Upper lobe of right lung (tissue), 1 donor: Measurements from ENCODE around the gene VGLL2. TPM values are rescaled to one million over a fixed set of nuclear protein-coding genes. Genes with fewer than 3 reads are reported as not detected.
A peak's percentile ranks its signal among the peaks of the same experiment; 100 is the strongest.

ENCODE experiments used
- ATAC-seq: fragments of 200-7000 bp; cut with Tn5 transposase; one replicate; pipeline ENCODE4 v1.9.1; 2020; ENCODE audit warnings: mild to moderate bottlenecking, moderate library complexity
- DNase-seq: peaks from one replicate; pipeline ENCODE4 v3.0.0-alpha.2; 2020
- H3K27ac ChIP-seq: fragments of 200-600 bp; one replicate; pipeline ENCODE4 v1.8.0; 2022
- H3K27me3 ChIP-seq: fragments of 200-600 bp; one replicate; pipeline ENCODE4 v1.8.0; 2022; ENCODE audit warnings: mild to moderate bottlenecking
- H3K36me3 ChIP-seq: fragments of 200-600 bp; one replicate; pipeline ENCODE4 v1.8.0; 2022
- H3K4me1 ChIP-seq: fragments of 200-600 bp; one replicate; pipeline ENCODE4 v1.8.0; 2022
- H3K4me3 ChIP-seq: fragments of 200-600 bp; one replicate; pipeline ENCODE4 v1.8.0; 2022; ENCODE audit warnings: mild to moderate bottlenecking
- H3K9me3 ChIP-seq: fragments of 200-600 bp; one replicate; pipeline ENCODE4 v1.8.0; 2022
- CTCF ChIP-seq: fragments of 200-600 bp; IDR thresholded peaks from one replicate; pipeline ENCODE4 v1.8.0; 2022; ENCODE audit warnings: antibody characterized with exemption
- intact Hi-C: fragments of 100-400 bp; cut with DNase I; formaldehyde crosslinking; loops from one replicate; pipeline ENCODE4 v1.11.0; 2022
- long read RNA-seq: library from polyadenylated mRNA; unstranded; transcript quantifications from one replicate; pipeline ENCODE4 v2.0.0, GENCODE V29; 2021
- total RNA-seq: library from RNA; stranded (reverse); fragmentation: NEBNext Ultra II Directional; extraction: Animal tissue kit (Norgen Biotek cat#: 25700); gene quantifications from one replicate; pipeline ENCODE4 v1.2.1, GENCODE V29; 2021
- donor health status: DM: no; HTN: yes; CAD: no; lungs with severe emphysema.

VGLL2 gene
- total RNA-seq: not detected
- long read RNA-seq: 0 reads

- peak; percentile 72 for ATAC-seq
- intact Hi-C loops: no loop called here
- DNase-seq: peak; percentile 71
Measured at GRCh38 chr6:117265410-117266256, at the start of gene VGLL2. Gene VGLL2 (plus strand): TSS chr6:117265558. CDS start chr6:117265764, 206 bp downstream.

GRCh38 chr6:117222861-117223260 is 42.5 kb upstream of the VGLL2 start:
- no peaks in the 10 kb centered on the region for H3K27me3 ChIP-seq
- TF ChIP-seq CTCF: no peak
- H3K4me1 ChIP-seq: no peaks in the 10 kb centered on the region
- no peak overlapping the region for H3K4me3 ChIP-seq
- DNase-seq (no peak), ATAC-seq (no peak)
- no peaks in the 10 kb centered on the region for H3K36me3 ChIP-seq
- no peaks in the 10 kb centered on the region for H3K9me3 ChIP-seq
- H3K27ac ChIP-seq: no peak overlapping the region
- intact Hi-C loops: no loop called here

More at GRCh38 chr6:117265410-117266256, at the start of gene VGLL2:
- TF ChIP-seq CTCF: no peak
- Histone ChIP-seq H3K4me1 (peaks cover 13% of the 10 kb centered on the region), H3K27ac (no peak within 1 kb of the TSS), H3K9me3 (no peaks in the 10 kb centered on the region), H3K4me3 (peak within 1 kb of the TSS; percentile 37), H3K27me3 (peaks cover 92% of the 10 kb centered on the region), H3K36me3 (no peaks in the 10 kb centered on the region)

GRCh38 chr6:117226778-117227177 is 38.6 kb upstream of the VGLL2 start:
- no peak for DNase-seq
- intact Hi-C loops: no loop called here
- H3K27ac ChIP-seq: no peak overlapping the region
- no peaks in the 10 kb centered on the region for H3K4me1 ChIP-seq
- no peaks in the 10 kb centered on the region for H3K27me3 ChIP-seq
- no peaks in the 10 kb centered on the region for H3K9me3 ChIP-seq
- no peak overlapping the region for H3K4me3 ChIP-seq
- TF ChIP-seq CTCF: no peak
- no peaks in the 10 kb centered on the region for H3K36me3 ChIP-seq
- no peak for ATAC-seq

GRCh38 chr6:117227245-117227962 is 38.0 kb upstream of the VGLL2 start:
- Histone ChIP-seq H3K27ac (no peak overlapping the region), H3K9me3 (no peaks in the 10 kb centered on the region), H3K4me1 (no peaks in the 10 kb centered on the region), H3K4me3 (no peak overlapping the region), H3K27me3 (no peaks in the 10 kb centered on the region), H3K36me3 (no peaks in the 10 kb centered on the region)
- DNase-seq (no peak), ATAC-seq (no peak)
- no peak for TF ChIP-seq CTCF
- intact Hi-C loops: no loop called here

- H3K27ac ChIP-seq: no peak overlapping the region
- no peaks in the 10 kb centered on the region for H3K36me3 ChIP-seq
- H3K27me3 ChIP-seq: no peaks in the 10 kb centered on the region
- no peak for TF ChIP-seq CTCF
- ATAC-seq (no peak), DNase-seq (no peak)
- intact Hi-C loops: no loop called here
- H3K4me3 ChIP-seq: no peak overlapping the region
- no peaks in the 10 kb centered on the region for H3K4me1 ChIP-seq
- H3K9me3 ChIP-seq: no peaks in the 10 kb centered on the region
Measured at GRCh38 chr6:117228202-117228601, 37.2 kb upstream of the VGLL2 start.
